Measurements from ENCODE around the gene PPP1R18. TPM values are rescaled to one million over a fixed set of nuclear protein-coding genes. Genes with fewer than 3 reads are reported as not detected.

PPP1R18 gene
- total and polyA plus RNA-seq, 2 of the 4 experiments (the other 2 are of a cell fraction), result 31.9 to 134 TPM

- Histone ChIP-seq H2AK9ac (replicated peaks; ENCODE audit: low read depth, low read length, poor library complexity) (no peak overlapping the region), H3K4ac (ENCODE audit: low read depth, low read length) (no peak overlapping the region), H3K56ac (ENCODE audit: extremely low read depth, insufficient read depth, low read length) (no peak overlapping the region), H3K9me3 (ENCODE audit: control insufficient read depth, insufficient read depth, low read length) (no peaks in the 10 kb centered on the region), H3K4me2 (ENCODE audit: low read depth, low read length) (no peak overlapping the region), H3K27ac (ENCODE audit: insufficient read depth, low read length) (no peak overlapping the region), H4K91ac (ENCODE audit: insufficient read depth, low read depth, low read length) (no peak overlapping the region), H4K5ac (ENCODE audit: low read depth, low read length) (no peak overlapping the region), H3K4me1 (ENCODE audit: control insufficient read depth, insufficient read depth, low read length) (no peaks in the 10 kb centered on the region), H4K8ac (ENCODE audit: low read depth in 2 of 2, low read length in 2 of 2) (no peak overlapping the region), H2AFZ (replicated peaks; ENCODE audit: low read length, poor library complexity) (no peak overlapping the region), H3K9ac (ENCODE audit: low read depth, low read length) (no peak overlapping the region), H2BK15ac (ENCODE audit: low read depth, low read length) (no peak overlapping the region), H2BK20ac (ENCODE audit: low read depth, low read length) (no peak overlapping the region), H2BK120ac (ENCODE audit: low read depth, low read length) (no peak overlapping the region), H2BK5ac (ENCODE audit: low read depth, low read length, poor library complexity, severe bottlenecking) (no peak overlapping the region), H3K14ac (replicated peaks; ENCODE audit: low read depth, low read length) (no peak overlapping the region), H3K4me3 (ENCODE audit: insufficient read depth, low read depth, low read length) (no peak overlapping the region), H2AK5ac (ENCODE audit: low read depth, low read length) (no peak overlapping the region), H3K36me3 (ENCODE audit: control insufficient read depth, insufficient read depth, low read length) (peaks cover 39% of the 10 kb centered on the region), H3K23ac (ENCODE audit: low read depth, low read length) (no peak overlapping the region), H3K9me1 (ENCODE audit: insufficient read depth, low read length) (no peaks in the 10 kb centered on the region; the same call in 1 of the 2 replicates), H3K27me3 (ENCODE audit: control insufficient read depth, insufficient read depth, low read length) (no peaks in the 10 kb centered on the region), H3K18ac (ENCODE audit: low read depth, low read length) (no peak overlapping the region), H3K79me1 (ENCODE audit: low read depth in 1 of 2, low read length in 2 of 2) (peaks cover 7 to 12% of the 10 kb centered on the region in 2 experiments; a peak in 3 of 4 replicates), H4K20me1 (ENCODE audit: insufficient read depth, low read length) (no peaks in the 10 kb centered on the region)
- in situ Hi-C loops (cut with MboI; ENCODE audit: low sequenced_read_pairs), result no loop called here
- intact Hi-C loops (cut with micrococcal nuclease), result loop anchor here (1.0 kb wide), 1 partner anchor 8 kb away; no protein-coding TSS in a partner anchor
- no TSS peak for BruUV-seq (replicated peaks)
- no peak for ATAC-seq (ENCODE audit: low read depth)
- TF ChIP-seq RCOR1 (IDR thresholded peaks at IDR 0.05; ENCODE audit: insufficient replicate concordance, low read length) (no peak), BHLHE40 (IDR thresholded peaks at IDR 0.05; ENCODE audit: low read depth, low read length) (no peak), CTCF (conservative IDR thresholded peaks at IDR 0.05; ENCODE audit: low read depth, low read length) (no peak), RFX5 (IDR thresholded peaks at IDR 0.05; ENCODE audit: low read depth, low read length) (no peak), FOS (IDR thresholded peaks at IDR 0.05; ENCODE audit: low read depth, low read length) (no peak), SMC3 (IDR thresholded peaks at IDR 0.05; ENCODE audit: low read depth, low read length) (no peak), POLR2A (IDR thresholded peaks at IDR 0.05; ENCODE audit: low read depth, low read length) (no peak), MAFK (IDR thresholded peaks at IDR 0.05; ENCODE audit: low read depth, low read length) (no peak)
- dilution Hi-C loops (cut with HindIII; ENCODE audit: low sequenced_read_pairs, unreplicated experiment), result no loop called here
- POLR2A ChIA-PET (ENCODE audit: unreplicated experiment), result no interaction called here
- CTCF ChIA-PET, result interaction anchor here (2.2 kb wide), 1 partner anchor 32 kb away, joined by 5 read pairs; the partner anchor contains the start of gene DHX16
- DNase-seq, result no peak
- 84% methylated on average over 4 of the region's 10 CpGs; no CpG with 5 or more reads in 1 of the 2 experiments for WGBS, 2 experiments (ENCODE audit: extremely low coverage in 2 of 2, insufficient read length in 1 of 2)
These were observed 46.0 kb downstream of the PPP1R18 start for GRCh38 chr6:30640481-30640880.

All from IMR-90 (cell line).